H9 (cell line): ENCODE measurements around the gene PLEKHM3. TPM values are rescaled to one million over a fixed set of nuclear protein-coding genes. Genes with fewer than 3 reads are reported as not detected.

Source experiments
- DNase-seq: peaks from one replicate; pipeline ENCODE4 v3.0.0-alpha.2; 2017
- H2AFZ ChIP-seq: one replicate; pipeline ENCODE4 v1.6.1; 2013; ENCODE audit warnings: mild to moderate bottlenecking, low read length, control low read depth, moderate library complexity
- H2AK5ac ChIP-seq: 2 replicates; pipeline ENCODE4 v1.6.1; 2013; ENCODE audit warnings: low read length, control low read depth, mixed read lengths; ENCODE audit not compliant: insufficient read length
- H2BK120ac ChIP-seq: one replicate; pipeline ENCODE4 v1.6.1; 2013; ENCODE audit warnings: low read depth, mild to moderate bottlenecking, low read length, control low read depth, inconsistent platforms; ENCODE audit not compliant: poor library complexity, severe bottlenecking
- H2BK12ac ChIP-seq: 2 replicates; pipeline ENCODE4 v1.6.1; 2013; ENCODE audit warnings: low read length, control low read depth, mixed read lengths, low read depth; ENCODE audit not compliant: insufficient read length
- H2BK15ac ChIP-seq: 2 replicates; pipeline ENCODE4 v1.6.1; 2013; ENCODE audit warnings: low read depth, low read length, control low read depth
- H2BK20ac ChIP-seq: one replicate; pipeline ENCODE4 v1.6.1; 2013; ENCODE audit warnings: low read depth, mild to moderate bottlenecking, low read length, control low read depth, inconsistent platforms; ENCODE audit not compliant: poor library complexity, severe bottlenecking
- H2BK5ac ChIP-seq: 2 replicates; pipeline ENCODE4 v1.6.1; 2013; ENCODE audit warnings: low read length, control low read depth, mixed read lengths; ENCODE audit not compliant: insufficient read length
- H3K14ac ChIP-seq: 2 replicates; pipeline ENCODE4 v1.6.1; 2013; ENCODE audit warnings: low read length, control low read depth; ENCODE audit not compliant: insufficient read depth
- H3K18ac ChIP-seq: 2 replicates; pipeline ENCODE4 v1.6.1; 2013; ENCODE audit warnings: low read depth, mild to moderate bottlenecking, mixed read lengths, low read length, control low read depth; ENCODE audit not compliant: insufficient read length
- H3K23ac ChIP-seq: 2 replicates; pipeline ENCODE4 v1.6.1; 2013; ENCODE audit warnings: low read length, control low read depth, mixed read lengths, low read depth; ENCODE audit not compliant: insufficient read length
- H3K23me2 ChIP-seq: 2 replicates; pipeline ENCODE4 v1.6.1; 2013; ENCODE audit warnings: low read depth, mild to moderate bottlenecking, mixed read lengths, low read length, control low read depth; ENCODE audit not compliant: insufficient read length, poor library complexity, severe bottlenecking
- H3K27ac ChIP-seq: 2 replicates; pipeline ENCODE4 v1.5.1; 2013; ENCODE audit warnings: low read length, control low read depth, mixed read lengths, low read depth; ENCODE audit not compliant: insufficient read length
- H3K27me3 ChIP-seq: 2 replicates; pipeline ENCODE4 v1.6.1; 2013; ENCODE audit warnings: low read length, control low read depth, inconsistent platforms; ENCODE audit not compliant: insufficient read depth
- H3K4ac ChIP-seq: 2 replicates; pipeline ENCODE4 v1.6.1; 2013; ENCODE audit warnings: low read depth, mild to moderate bottlenecking, control low read depth, inconsistent platforms, low read length, moderate library complexity
- H3K4me1 ChIP-seq: 2 replicates; pipeline ENCODE4 v1.6.1; 2013; ENCODE audit warnings: low read length, control low read depth, inconsistent platforms; ENCODE audit not compliant: insufficient read depth
- H3K4me2 ChIP-seq: 2 replicates; pipeline ENCODE4 v1.6.1; 2013; ENCODE audit warnings: low read length, control low read depth, mixed read lengths; ENCODE audit not compliant: insufficient read length, insufficient read depth
- H3K56ac ChIP-seq: 2 replicates; pipeline ENCODE4 v1.6.1; 2013; ENCODE audit warnings: low read depth, mild to moderate bottlenecking, mixed read lengths, low read length, control low read depth; ENCODE audit not compliant: insufficient read length
- H3K79me1 ChIP-seq: 2 replicates; pipeline ENCODE4 v1.6.1; 2013; ENCODE audit warnings: low read depth, mild to moderate bottlenecking, moderate library complexity, low read length, control low read depth, inconsistent platforms; ENCODE audit not compliant: insufficient read depth, poor library complexity, severe bottlenecking
- H3K79me2 ChIP-seq: 2 replicates; pipeline ENCODE4 v1.6.1; 2013; ENCODE audit warnings: low read length, control low read depth, inconsistent platforms; ENCODE audit not compliant: insufficient read depth
- H3K9ac ChIP-seq: 2 replicates; pipeline ENCODE4 v1.6.1; 2013; ENCODE audit warnings: low read length, control low read depth, mixed read lengths; ENCODE audit not compliant: insufficient read length; ENCODE audit errors: extremely low read depth
- H3K9me3 ChIP-seq: one replicate; pipeline ENCODE4 v1.6.1; 2013; ENCODE audit warnings: low read depth, low read length, inconsistent platforms; ENCODE audit not compliant: control insufficient read depth
- H3T11ph ChIP-seq: one replicate; pipeline ENCODE4 v1.6.1; 2013; ENCODE audit warnings: mild to moderate bottlenecking, low read length, control low read depth, inconsistent platforms
- H4K20me1 ChIP-seq: one replicate; pipeline ENCODE4 v1.6.1; 2013; ENCODE audit not compliant: control insufficient read depth, insufficient read length, insufficient read depth
- H4K5ac ChIP-seq: 2 replicates; pipeline ENCODE4 v1.6.1; 2013; ENCODE audit warnings: low read depth, mild to moderate bottlenecking, mixed read lengths, low read length, control low read depth; ENCODE audit not compliant: insufficient read length
- H4K8ac ChIP-seq: replicated peaks from 2 replicates; pipeline ENCODE4 v1.6.1; 2013; ENCODE audit warnings: low read length, control low read depth, mixed read lengths, low read depth; ENCODE audit not compliant: insufficient read length
- H4K91ac ChIP-seq: 2 replicates; pipeline ENCODE4 v1.6.1; 2013; ENCODE audit warnings: low read depth, mild to moderate bottlenecking, moderate library complexity, mixed read lengths, low read length, control low read depth; ENCODE audit not compliant: insufficient read length
- H3K27ac Mint-ChIP-seq, 3 experiments: 2 replicates in 2 of 3; 3 replicates in 1 of 3; pipeline ENCODE4 v1.8.0; 2020 to 2021; ENCODE audit warnings: mixed read lengths in 3 of 3, mild to moderate bottlenecking in 1 of 3, moderate library complexity in 1 of 3
- H3K27me3 Mint-ChIP-seq: 2 replicates; pipeline ENCODE4 v1.8.0; 2021; ENCODE audit warnings: low read depth, mild to moderate bottlenecking, moderate library complexity, mixed read lengths
- H3K36me3 Mint-ChIP-seq, 3 experiments: 2 replicates in 2 of 3; 3 replicates in 1 of 3; pipeline ENCODE4 v1.8.0; 2020 to 2021; ENCODE audit warnings: low read depth in 3 of 3, mixed read lengths in 3 of 3; ENCODE audit not compliant: insufficient read depth in 1 of 3
- H3K4me1 Mint-ChIP-seq, 2 experiments: 2 replicates each; pipeline ENCODE4 v1.8.0; 2020; ENCODE audit warnings: mixed read lengths in 2 of 2
- H3K4me3 Mint-ChIP-seq, 2 experiments: 2 replicates in 1 of 2; 3 replicates in 1 of 2; pipeline ENCODE4 v1.8.0; 2020 to 2021; ENCODE audit warnings: mild to moderate bottlenecking in 2 of 2, mixed read lengths in 2 of 2, moderate library complexity in 1 of 2
- H3K9me3 Mint-ChIP-seq, 2 experiments: 2 replicates in 1 of 2; 3 replicates in 1 of 2; pipeline ENCODE4 v1.8.0; 2020; ENCODE audit warnings: mild to moderate bottlenecking in 2 of 2, mixed read lengths in 2 of 2, moderate library complexity in 1 of 2
- WGBS: extraction: QIAGEN DNeasy Blood & Tissue Kit; methylation state at CpG from one replicate; pipeline ENCODE4 v1.1.7; 2013; ENCODE audit warnings: missing lambda C conversion rate, low lambda C conversion rate, mixed read lengths; ENCODE audit not compliant: insufficient read length; ENCODE audit errors: extremely low coverage; 5-methylcytosine and 5-hydroxymethylcytosine counted together
- total RNA-seq: library from RNA; stranded (reverse); gene quantifications from 2 replicates; pipeline ENCODE4 v1.2.1, GENCODE V29; 2021
- TF ChIP-seq, protein P1 (sequence below): fragments of 200-600 bp; sonication (generic); conservative IDR thresholded peaks from 3 replicates; pipeline ENCODE4 v1.8.0; 2021; ENCODE audit warnings: antibody characterized with exemption, mild to moderate bottlenecking

The PLEKHM3 gene
- total RNA-seq, 1 experiment from 2014 or later = 7.5 TPM

DNA sequence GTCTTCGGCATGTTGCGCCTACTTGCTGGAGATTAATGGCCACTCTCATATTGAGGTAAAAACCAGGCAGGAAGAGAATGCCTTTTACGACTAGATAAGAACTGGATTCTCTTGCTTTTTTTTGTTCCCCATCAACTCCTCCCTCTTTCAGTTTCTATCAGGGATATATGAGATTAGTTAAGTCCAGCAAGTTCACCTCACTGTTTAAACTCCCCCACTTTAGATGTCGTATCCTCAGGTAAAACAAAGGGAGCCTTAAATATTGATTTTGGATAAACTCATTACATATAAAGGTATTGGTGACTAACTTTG, 98.4 kb downstream of the PLEKHM3 start:
- H3K79me1 ChIP-seq = no peaks in the 10 kb centered on the region
- H2AK5ac ChIP-seq = no peak overlapping the region
- H3K27ac ChIP-seq = no peak overlapping the region
- H4K20me1 ChIP-seq = no peaks in the 10 kb centered on the region
- no peak overlapping the region for H3K9ac ChIP-seq
- no peaks in the 10 kb centered on the region for H3K27me3 ChIP-seq
- H4K91ac ChIP-seq = no peak overlapping the region
- no peak overlapping the region for H4K8ac ChIP-seq
- H3K9me3 Mint-ChIP-seq = no peaks in the 10 kb centered on the region
- H3K27ac Mint-ChIP-seq = no peak overlapping the region
- no peaks in the 10 kb centered on the region for H3K23me2 ChIP-seq
- no peak overlapping the region for H3K18ac ChIP-seq
- H3K4ac ChIP-seq = no peak overlapping the region
- H3K23ac ChIP-seq = no peak overlapping the region
- no peak overlapping the region for H3K56ac ChIP-seq
- H3K4me2 ChIP-seq = no peak overlapping the region
- no CpG with 5 or more reads among the region's 4 CpGs for WGBS
- H3K4me1 ChIP-seq = no peaks in the 10 kb centered on the region
- no peak overlapping the region for H4K5ac ChIP-seq
- no peak overlapping the region for H3K14ac ChIP-seq
- H3K79me2 ChIP-seq = no peaks in the 10 kb centered on the region
- H3K4me1 Mint-ChIP-seq = peaks cover 22 to 25% of the 10 kb centered on the region in 2 experiments
- H2BK20ac ChIP-seq = no peak overlapping the region
- H3T11ph ChIP-seq = no peak overlapping the region
- no peak overlapping the region for H2BK120ac ChIP-seq
- no peak overlapping the region for H3K4me3 Mint-ChIP-seq
- H2BK12ac ChIP-seq = no peak overlapping the region
- TF ChIP-seq, protein P1, sequence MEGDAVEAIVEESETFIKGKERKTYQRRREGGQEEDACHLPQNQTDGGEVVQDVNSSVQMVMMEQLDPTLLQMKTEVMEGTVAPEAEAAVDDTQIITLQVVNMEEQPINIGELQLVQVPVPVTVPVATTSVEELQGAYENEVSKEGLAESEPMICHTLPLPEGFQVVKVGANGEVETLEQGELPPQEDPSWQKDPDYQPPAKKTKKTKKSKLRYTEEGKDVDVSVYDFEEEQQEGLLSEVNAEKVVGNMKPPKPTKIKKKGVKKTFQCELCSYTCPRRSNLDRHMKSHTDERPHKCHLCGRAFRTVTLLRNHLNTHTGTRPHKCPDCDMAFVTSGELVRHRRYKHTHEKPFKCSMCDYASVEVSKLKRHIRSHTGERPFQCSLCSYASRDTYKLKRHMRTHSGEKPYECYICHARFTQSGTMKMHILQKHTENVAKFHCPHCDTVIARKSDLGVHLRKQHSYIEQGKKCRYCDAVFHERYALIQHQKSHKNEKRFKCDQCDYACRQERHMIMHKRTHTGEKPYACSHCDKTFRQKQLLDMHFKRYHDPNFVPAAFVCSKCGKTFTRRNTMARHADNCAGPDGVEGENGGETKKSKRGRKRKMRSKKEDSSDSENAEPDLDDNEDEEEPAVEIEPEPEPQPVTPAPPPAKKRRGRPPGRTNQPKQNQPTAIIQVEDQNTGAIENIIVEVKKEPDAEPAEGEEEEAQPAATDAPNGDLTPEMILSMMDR = no peak
- H3K36me3 Mint-ChIP-seq = peaks cover 1 to 6% (median 4%) of the 10 kb centered on the region in 3 experiments; a peak in 4 of 7 replicates
- H2BK15ac ChIP-seq = no peak overlapping the region
- no peak overlapping the region for H2BK5ac ChIP-seq
- no peaks in the 10 kb centered on the region for H3K9me3 ChIP-seq
- H2AFZ ChIP-seq = no peak overlapping the region
- no peak for DNase-seq
- no peaks in the 10 kb centered on the region for H3K27me3 Mint-ChIP-seq
